ENCODE measurements around the gene ELOVL7.
"Not testable (repeated sequence)": the region's sequence is repeated elsewhere in the genome, so short reads cannot be mapped to it uniquely, and the experiment has no call there.

Gene ELOVL7

DNA sequence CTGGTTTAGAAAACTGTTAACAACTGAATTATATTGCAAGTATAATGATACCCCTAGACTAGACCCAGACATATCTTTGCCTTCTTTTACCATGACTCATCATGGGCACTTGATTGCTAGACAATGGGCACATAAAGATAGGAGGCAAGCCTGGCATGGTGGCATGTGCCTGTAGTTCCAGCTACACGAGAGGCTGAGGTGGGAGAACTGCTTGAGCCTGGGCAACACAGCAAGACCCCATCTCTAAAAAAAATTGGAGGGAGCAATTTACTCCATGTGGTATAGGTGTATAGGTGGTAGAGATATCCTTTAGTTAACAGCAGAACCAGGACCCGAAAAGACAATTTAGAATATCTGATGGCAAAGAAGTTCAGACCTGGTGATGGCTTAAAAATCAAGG, 51.6 kb downstream of the ELOVL7 start:
- no peak for DNase-seq

DNA sequence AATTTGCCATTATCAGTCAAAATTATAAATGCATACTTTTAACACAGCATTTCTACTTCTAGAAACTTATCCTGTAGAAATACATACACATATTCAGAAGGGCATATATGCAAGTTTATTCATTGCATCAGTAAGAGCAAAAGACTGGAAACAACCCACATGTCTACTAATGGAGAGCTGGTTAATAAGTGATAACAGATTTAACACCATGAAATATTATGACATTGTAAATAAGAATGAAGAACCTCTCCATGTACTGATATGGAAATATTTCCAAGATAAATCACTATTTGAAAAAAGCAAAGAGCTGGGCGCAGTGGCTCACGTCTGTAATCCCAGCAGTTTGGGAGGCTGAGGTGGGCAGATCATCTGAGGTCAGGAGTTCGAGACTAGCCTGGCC, 54.5 kb downstream of the ELOVL7 start:
- no peak for DNase-seq

DNA sequence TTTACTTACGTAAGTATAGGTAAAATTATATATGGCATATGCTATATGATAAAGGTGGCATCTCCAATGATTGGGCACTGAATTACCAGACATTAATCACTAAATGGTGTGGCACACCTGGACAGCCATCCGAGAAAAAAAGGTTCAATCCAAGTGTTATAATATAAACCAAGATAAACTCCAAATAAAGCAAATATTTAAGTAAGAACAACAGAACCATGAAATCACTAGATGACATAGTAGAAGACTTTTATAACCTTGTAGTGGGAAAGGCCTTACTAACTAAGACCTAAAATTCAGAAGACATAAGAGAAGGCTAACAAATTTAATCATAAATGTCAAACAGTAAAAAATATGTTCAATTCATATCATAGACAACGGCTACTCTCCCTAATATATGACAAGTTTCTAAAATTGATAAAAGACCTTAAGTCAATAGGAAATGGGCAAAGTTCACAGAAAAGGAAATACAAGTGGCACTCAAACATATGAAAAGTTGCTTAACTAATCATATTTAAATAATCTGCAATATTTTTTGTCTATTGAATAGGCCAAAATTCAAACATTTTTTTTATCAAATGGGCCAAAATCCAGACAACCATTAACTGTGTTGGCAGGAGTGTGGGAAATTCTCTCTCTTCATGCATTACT, 55.1 kb downstream of the ELOVL7 start:
- no peak for DNase-seq

DNA sequence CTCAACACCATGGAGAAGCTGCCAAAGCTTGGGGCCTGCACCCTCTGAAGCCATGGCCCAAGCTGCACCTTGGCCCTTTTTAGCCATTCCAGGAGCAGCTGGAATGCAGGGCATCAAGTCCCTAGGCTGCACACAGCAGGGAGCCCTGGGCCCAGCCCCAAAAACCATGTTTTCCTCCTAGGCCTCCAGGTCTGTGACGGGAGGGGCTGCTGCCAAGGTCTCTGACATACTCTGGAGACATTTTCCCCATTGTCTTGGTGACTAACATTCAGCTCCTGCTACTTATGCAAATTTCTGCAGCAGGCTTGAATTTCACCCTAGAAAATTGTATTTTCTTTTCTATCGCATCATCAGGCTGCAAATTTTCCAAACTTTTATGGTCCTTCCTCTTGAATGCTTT, 64.6 kb downstream of the ELOVL7 start:
- no peak for DNase-seq

GRCh38 chr5:60776343-60776742, 67.7 kb downstream of the ELOVL7 start:
- no peak for DNase-seq

- no peak for DNase-seq
These were observed 78.9 kb downstream of the ELOVL7 start for GRCh38 chr5:60765019-60765709.

DNA sequence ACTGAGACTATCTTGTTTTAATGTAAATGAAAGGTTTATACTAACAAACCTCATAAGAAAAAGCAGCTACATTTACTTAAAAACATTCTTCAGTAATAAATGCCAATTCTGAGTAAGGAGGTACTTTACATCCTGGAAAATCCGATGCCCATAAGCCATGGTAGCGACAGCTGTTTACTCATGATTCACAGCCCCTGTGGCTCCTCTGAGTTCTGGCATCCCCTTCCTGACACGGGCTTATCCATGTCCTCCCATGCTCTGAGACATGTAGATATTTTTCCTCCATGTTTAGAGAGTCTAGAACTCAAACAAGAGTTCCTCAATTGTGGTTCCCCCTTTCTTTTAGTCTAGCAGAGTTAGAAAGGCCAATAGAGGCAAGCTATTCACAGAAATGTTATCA, 81.0 kb downstream of the ELOVL7 start:
- DNase-seq, result no peak

DNA sequence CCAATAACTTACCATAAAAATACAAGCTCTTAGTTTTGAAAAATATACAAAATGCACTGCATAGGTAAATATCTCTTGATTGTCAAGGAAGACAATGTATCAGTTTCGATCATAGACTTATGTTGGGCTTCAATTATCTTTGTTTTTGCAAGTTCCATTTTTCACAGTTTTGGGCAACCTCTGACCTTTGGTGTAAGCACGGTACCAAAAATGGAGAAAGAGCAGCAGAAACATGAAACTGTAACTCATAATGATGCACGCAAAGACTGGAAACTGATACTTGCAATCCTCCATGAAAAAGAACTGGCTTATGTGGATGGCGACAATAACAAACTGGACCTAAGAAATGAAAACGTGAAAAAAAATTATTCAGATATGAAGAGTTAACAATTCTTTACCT, 89.6 kb downstream of the ELOVL7 start:
- DNase-seq, result no peak

- DNase-seq, result no peak
These were observed 99.4 kb downstream of the ELOVL7 start for GRCh38 chr5:60744682-60745081.

GRCh38 chr5:60743511-60744314, 100.4 kb downstream of the ELOVL7 start:
- no peak for DNase-seq

GRCh38 chr5:60740322-60740721, 103.7 kb downstream of the ELOVL7 start:
- DNase-seq, result no peak

DNA sequence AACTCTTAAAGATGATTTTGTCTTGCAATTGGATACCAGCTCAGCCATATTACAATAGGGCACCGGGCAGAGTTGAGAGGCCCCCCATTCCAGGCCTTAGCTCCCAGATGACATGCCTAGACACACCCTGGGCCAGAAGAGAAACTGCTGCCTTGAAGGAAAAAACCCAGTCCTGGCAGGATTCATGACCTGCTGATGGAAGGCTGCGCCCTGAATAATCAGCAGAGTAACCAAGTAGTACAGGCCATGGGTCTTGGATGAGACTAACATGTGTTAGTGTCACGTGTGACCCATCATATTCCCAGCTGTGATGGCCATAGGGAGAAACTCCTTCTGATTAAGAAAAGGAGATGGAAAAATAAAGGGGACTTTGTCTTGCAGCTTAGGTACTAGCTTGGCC, 105.1 kb downstream of the ELOVL7 start:
- DNase-seq, result no peak

DNA sequence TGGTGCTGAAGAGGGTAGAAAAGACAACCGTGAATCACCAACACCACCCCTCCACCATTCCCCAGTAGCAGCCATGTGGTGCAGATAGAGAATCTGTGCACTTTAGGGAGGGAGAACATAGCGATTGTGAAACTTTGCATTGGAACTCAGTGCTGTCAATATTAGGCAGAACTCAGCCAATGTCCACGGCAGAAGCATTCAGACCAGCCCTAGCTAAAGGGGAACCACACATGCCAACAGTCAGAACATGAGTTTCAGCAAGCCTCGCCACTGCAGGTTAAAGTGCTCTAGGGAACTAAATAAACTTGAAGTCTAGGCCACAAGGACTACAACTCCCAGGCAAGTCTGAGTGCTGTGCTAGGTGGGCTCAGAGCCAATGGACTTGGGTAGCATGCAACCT, 105.6 kb downstream of the ELOVL7 start:
- no peak for DNase-seq

GRCh38 chr5:60730858-60731257, 113.2 kb downstream of the ELOVL7 start:
- DNase-seq, result not testable (repeated sequence)

DNA sequence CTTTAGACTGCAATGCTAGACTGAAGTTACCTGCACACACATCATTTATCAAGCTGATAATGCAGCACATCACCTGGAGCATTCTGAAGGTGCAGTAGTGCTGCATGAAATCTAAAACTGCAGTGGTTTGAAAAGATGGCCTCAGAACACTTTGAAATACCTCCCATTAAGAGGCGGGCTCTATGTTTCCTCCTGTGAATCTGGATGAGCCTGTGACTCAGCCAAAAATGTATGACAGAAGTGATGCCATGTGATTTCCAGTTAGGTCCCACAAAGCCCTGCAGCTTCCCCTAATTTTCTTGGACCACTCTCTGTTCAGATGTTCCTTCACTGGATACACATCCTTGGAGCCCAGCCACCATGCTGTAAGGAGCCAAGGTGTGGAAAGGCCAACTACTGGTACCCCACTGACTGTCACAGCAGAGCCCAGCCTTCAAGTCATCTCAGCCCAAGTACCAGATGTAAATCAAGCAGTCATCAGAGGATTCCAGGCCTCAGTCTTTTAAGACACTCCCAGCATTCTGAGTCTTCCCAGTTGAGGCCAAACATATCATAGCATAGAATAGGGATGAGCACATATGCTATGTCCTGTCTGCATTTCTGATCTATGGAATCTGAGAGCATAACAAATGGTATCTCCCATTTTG, 116.9 kb downstream of the ELOVL7 start:
- no peak for DNase-seq

DNA sequence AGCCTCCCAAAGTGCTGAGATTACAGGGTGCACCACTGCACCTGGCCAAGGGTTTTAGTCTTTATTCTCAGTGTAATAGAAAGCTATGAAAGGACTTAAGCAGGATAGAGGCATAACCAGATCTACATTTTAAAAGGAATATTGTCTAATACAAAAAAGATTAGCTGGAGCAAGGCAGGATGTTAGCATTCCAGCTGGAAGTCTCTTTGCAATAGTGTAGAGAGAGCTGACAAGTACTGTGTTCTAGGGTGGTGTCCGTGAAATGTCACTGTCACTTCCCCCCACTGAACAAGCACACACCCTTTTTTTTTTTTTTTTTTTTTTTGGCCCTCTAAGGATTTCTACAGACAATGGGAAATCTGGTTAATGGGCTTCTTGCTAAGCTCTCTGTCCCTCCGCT, 119.9 kb downstream of the ELOVL7 start:
- DNase-seq, result no peak

DNA sequence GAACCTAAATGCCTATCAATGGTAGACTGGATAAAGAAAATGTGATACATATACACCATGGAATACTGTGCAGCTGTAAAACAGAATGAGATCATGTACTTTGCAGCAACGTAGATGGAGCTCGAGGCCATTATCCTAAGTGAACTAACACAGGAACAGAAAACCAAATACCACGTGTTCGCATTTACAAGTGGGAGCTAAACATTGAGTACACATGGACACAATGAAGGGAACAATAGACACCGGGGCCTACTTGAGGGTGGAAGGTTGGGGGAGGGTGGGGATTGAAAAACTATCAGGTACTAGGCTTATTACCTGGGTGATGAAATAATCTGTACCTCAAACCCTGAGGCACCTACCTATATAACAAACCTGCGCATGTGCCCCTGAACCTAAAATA, 121.7 kb downstream of the ELOVL7 start:
- DNase-seq, result no peak

- no peak for DNase-seq
These were observed 124.7 kb downstream of the ELOVL7 start for GRCh38 chr5:60719329-60719728.

GRCh38 chr5:60718166-60718892, 125.7 kb downstream of the ELOVL7 start:
- no peak for DNase-seq

DNA sequence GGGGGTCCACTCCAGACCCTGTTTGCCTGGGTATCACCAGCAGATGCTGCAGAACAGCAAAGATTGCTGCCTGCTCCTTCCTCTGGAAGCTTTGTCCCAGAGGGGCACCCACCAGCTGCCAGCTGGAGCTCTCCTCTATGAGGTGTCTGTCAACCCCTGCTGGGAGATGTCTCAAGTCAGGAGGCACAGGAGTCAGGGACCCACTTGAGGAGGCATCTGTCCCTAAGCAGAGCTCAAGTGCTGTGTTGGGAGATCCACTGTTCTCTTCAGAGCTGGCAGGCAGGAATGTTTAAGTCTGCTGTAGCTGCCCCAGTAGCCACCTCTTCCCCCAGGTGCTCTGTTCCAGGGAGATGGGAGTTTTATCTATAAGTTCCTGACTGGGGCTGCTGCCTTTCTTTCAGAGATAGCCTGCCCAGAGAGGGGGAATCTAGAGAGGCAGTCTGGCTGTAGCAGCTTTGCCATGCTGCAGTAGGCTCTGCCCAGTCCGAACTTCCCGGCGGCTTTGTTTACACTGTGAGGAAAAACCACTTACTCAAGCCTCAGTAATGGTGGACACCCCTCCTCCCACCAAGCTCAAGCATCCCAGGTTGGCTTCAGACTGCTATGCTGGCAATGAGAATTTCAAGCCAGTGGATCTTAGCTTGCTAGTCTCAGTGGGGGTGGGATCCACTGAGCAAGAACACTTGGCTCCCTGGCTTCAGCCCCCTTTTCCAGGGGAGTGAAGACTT, 128.7 kb downstream of the ELOVL7 start:
- not testable (repeated sequence) for DNase-seq

DNA sequence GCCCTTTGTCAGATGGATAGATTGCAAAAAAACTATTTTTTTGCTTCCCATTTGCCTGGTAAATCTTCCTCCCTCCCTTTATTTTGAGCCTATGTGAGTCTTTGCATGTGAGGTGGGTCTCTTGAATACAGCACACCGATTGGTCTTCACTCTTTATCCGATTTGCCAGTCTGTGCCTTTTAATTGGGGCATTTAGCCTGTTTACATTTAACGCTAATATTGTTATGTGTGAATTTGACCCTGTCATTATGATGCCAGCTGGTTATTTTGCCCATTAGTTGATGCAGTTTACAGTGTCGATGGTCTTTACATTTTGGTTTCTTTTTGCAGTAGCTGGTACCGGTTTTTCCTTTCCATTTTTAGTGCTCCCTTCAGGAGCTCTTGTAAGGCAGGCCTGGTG, 131.1 kb downstream of the ELOVL7 start:
- DNase-seq, result no peak

DNA sequence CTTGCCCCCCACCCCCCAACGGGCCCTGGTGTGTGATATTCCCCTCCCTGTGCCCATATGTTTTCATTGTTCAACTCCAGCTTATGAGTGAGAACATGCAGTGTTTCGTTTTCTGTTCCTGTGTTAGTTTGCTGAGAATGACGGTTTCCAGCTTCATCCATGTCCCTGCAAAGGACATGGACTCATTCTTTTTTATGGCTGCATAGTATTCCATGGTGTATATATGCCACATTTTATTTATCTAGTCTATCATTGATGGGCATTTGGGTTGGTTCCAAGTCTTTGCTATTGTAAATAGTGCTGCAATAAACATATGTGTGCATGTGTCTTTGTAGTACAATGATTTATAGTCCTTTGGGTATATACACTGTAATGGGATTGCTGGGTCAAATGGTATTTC, 132.2 kb downstream of the ELOVL7 start:
- not testable (repeated sequence) for DNase-seq
